ENCODE results near the gene HNRNPUL2.
"Not testable (repeated sequence)": the region's sequence is repeated elsewhere in the genome, so short reads cannot be mapped to it uniquely, and the experiment has no call there.

HNRNPUL2 gene

GRCh38 chr11:62703921-62704320 lies 23.3 kb downstream of the HNRNPUL2 start:
- not testable (repeated sequence) for DNase-seq (ENCODE audit: low read depth, low spot score)

GRCh38 chr11:62702246-62702645 lies 25.0 kb downstream of the HNRNPUL2 start:
- no peak for DNase-seq (ENCODE audit: low read depth, low spot score)

- peak; percentile 63 for DNase-seq (ENCODE audit: low read depth, low spot score)
Observed at GRCh38 chr11:62694455-62695167, 32.6 kb downstream of the HNRNPUL2 start.

- not testable (repeated sequence) for DNase-seq (ENCODE audit: low read depth, low spot score)
Observed at GRCh38 chr11:62693624-62694023, 33.6 kb downstream of the HNRNPUL2 start.

GRCh38 chr11:62689421-62690183 lies 37.7 kb downstream of the HNRNPUL2 start, which contains the start of gene LRRN4CL:
Gene LRRN4CL (minus strand): TSS chr11:62689530. CDS start chr11:62688508, 1,022 bp downstream.
- DNase-seq (ENCODE audit: low read depth, low spot score), result no peak

- DNase-seq (ENCODE audit: low read depth, low spot score), result no peak
Observed at GRCh38 chr11:62688491-62688890, 38.8 kb downstream of the HNRNPUL2 start.

GRCh38 chr11:62687508-62688396 lies 39.5 kb downstream of the HNRNPUL2 start:
- DNase-seq (ENCODE audit: low read depth, low spot score), result no peak

- no peak for DNase-seq (ENCODE audit: low read depth, low spot score)
Observed at GRCh38 chr11:62682518-62682917, 44.7 kb downstream of the HNRNPUL2 start.

- no peak for DNase-seq (ENCODE audit: low read depth, low spot score)
Observed at GRCh38 chr11:62680825-62681240, 46.4 kb downstream of the HNRNPUL2 start.

- DNase-seq (ENCODE audit: low read depth, low spot score), result peak; percentile 69
Observed at GRCh38 chr11:62678770-62679696, 48.2 kb downstream of the HNRNPUL2 start, which contains the start of gene UBXN1. Gene UBXN1 (minus strand): TSS chr11:62679073. CDS start chr11:62678923, 150 bp downstream.

GRCh38 chr11:62678433-62678769 lies 48.9 kb downstream of the HNRNPUL2 start:
- no peak for DNase-seq (ENCODE audit: low read depth, low spot score)

GRCh38 chr11:62677714-62678113 lies 49.5 kb downstream of the HNRNPUL2 start:
- DNase-seq (ENCODE audit: low read depth, low spot score), result no peak

- DNase-seq (ENCODE audit: low read depth, low spot score), result no peak
Observed at GRCh38 chr11:62677156-62677555, 50.1 kb downstream of the HNRNPUL2 start.

- no peak for DNase-seq (ENCODE audit: low read depth, low spot score)
Observed at GRCh38 chr11:62676698-62677097, 50.6 kb downstream of the HNRNPUL2 start.

- not testable (repeated sequence) for DNase-seq (ENCODE audit: low read depth, low spot score)
Observed at GRCh38 chr11:62675415-62675814, 51.8 kb downstream of the HNRNPUL2 start.

- no peak for DNase-seq (ENCODE audit: low read depth, low spot score)
Observed at GRCh38 chr11:62673196-62673525, 54.1 kb downstream of the HNRNPUL2 start.

- DNase-seq (ENCODE audit: low read depth, low spot score), result peak; percentile 47
Observed at GRCh38 chr11:62671608-62672389, 55.5 kb downstream of the HNRNPUL2 start, which contains the start of the genes LBHD1 and UQCC3. Gene LBHD1 (minus strand): TSS chr11:62672267. CDS start chr11:62670031, 2,236 bp downstream. Gene UQCC3 (plus strand): TSS chr11:62671673. CDS start chr11:62671746, 73 bp downstream.

- DNase-seq (ENCODE audit: low read depth, low spot score), result no peak
Observed at GRCh38 chr11:62671236-62671607, 56.0 kb downstream of the HNRNPUL2 start.

- DNase-seq (ENCODE audit: low read depth, low spot score), result no peak
Observed at GRCh38 chr11:62669420-62670161, 57.7 kb downstream of the HNRNPUL2 start.

Measured in activated CD4-positive, CD25-positive, alpha-beta regulatory T cell treated with anti-CD3 and anti-CD28 coated beads, Interleukin-2, amount 50 U/mL, for 16 hours (primary cell).